ENCODE data around the gene TOM1L2.

Gene TOM1L2

DNA sequence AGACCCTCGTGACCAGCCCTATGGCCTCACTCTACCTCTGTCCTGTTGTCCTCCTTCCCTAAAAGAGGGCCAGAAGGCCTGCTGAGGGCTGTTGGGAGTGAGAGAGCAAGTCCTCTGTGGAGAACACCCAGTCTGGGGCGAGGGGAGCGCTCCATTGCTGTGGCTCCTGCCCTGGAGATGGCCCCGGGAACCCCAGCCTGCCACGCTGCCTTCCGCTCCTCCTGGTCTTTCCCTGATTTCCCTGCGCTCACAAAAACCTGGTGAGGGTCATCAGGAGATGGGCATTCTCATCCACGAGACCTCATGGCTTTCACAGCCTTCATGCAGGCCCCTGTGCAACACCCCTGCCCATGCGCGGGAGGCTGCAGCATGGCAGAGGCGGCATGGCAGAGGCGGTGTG, 21.7 kb upstream of the TOM1L2 start:
- Histone ChIP-seq H3K27ac (ENCODE audit: low read depth, low read length) (no peak overlapping the region), H3K27me3 (ENCODE audit: control insufficient read depth in 1 of 2, insufficient read depth in 2 of 2, low read length in 2 of 2) (no peaks in the 10 kb centered on the region), H3K9ac (ENCODE audit: low read length) (no peak overlapping the region), H3K4me3 (ENCODE audit: low read depth in 1 of 2, low read length in 2 of 2) (no peak overlapping the region), H3K4me1 (ENCODE audit: insufficient read depth, low read length) (no peaks in the 10 kb centered on the region), H3K36me3 (ENCODE audit: insufficient read depth, low read length) (peaks cover 4% of the 10 kb centered on the region), H3K9me3 (ENCODE audit: low read length) (no peaks in the 10 kb centered on the region)

GRCh38 chr17:17993366-17993765, 21.2 kb upstream of the TOM1L2 start:
- H3K9ac ChIP-seq (ENCODE audit: low read length): no peak overlapping the region
- no peaks in the 10 kb centered on the region for H3K27me3 ChIP-seq (ENCODE audit: control insufficient read depth in 1 of 2, insufficient read depth in 2 of 2, low read length in 2 of 2)
- no peaks in the 10 kb centered on the region for H3K4me1 ChIP-seq (ENCODE audit: insufficient read depth, low read length)
- H3K4me3 ChIP-seq (ENCODE audit: low read depth in 1 of 2, low read length in 2 of 2): no peak overlapping the region
- no peaks in the 10 kb centered on the region for H3K9me3 ChIP-seq (ENCODE audit: low read length)
- H3K36me3 ChIP-seq (ENCODE audit: insufficient read depth, low read length): peaks cover 8% of the 10 kb centered on the region
- H3K27ac ChIP-seq (ENCODE audit: low read depth, low read length): no peak overlapping the region

- Histone ChIP-seq H3K9me3 (ENCODE audit: low read length) (no peaks in the 10 kb centered on the region), H3K9ac (ENCODE audit: low read length) (no peak overlapping the region), H3K4me1 (ENCODE audit: insufficient read depth, low read length) (no peaks in the 10 kb centered on the region), H3K36me3 (ENCODE audit: insufficient read depth, low read length) (peaks cover 9% of the 10 kb centered on the region), H3K27me3 (ENCODE audit: control insufficient read depth in 1 of 2, insufficient read depth in 2 of 2, low read length in 2 of 2) (no peaks in the 10 kb centered on the region), H3K4me3 (ENCODE audit: low read depth in 1 of 2, low read length in 2 of 2) (no peak overlapping the region), H3K27ac (ENCODE audit: low read depth, low read length) (no peak overlapping the region)
Observed at GRCh38 chr17:17990282-17990681, 18.1 kb upstream of the TOM1L2 start.

DNA sequence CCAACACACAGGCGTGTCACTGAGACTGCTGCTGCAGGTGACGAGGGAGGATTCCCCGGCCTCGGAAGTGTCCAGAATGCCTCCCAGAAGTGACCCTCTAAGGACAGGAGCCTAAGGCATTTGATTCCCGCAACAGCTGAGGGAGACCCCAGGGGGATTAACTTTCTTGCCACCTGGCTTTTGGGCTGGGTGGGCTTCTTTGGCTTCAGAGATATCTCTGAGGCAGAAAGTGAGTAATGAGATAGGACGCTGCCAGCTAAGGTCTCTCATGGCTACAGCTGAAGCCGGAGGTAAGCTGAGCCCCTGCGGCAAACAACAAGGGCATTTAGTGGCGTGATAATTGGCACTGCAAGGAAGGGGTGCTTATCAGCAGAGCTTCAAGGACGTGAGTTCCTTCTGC, 17.4 kb upstream of the TOM1L2 start:
- Histone ChIP-seq H3K9ac (ENCODE audit: low read length) (no peak overlapping the region), H3K27me3 (ENCODE audit: control insufficient read depth in 1 of 2, insufficient read depth in 2 of 2, low read length in 2 of 2) (no peaks in the 10 kb centered on the region), H3K36me3 (ENCODE audit: insufficient read depth, low read length) (peaks cover 9% of the 10 kb centered on the region), H3K9me3 (ENCODE audit: low read length) (no peaks in the 10 kb centered on the region), H3K4me3 (ENCODE audit: low read depth in 1 of 2, low read length in 2 of 2) (no peak overlapping the region), H3K4me1 (ENCODE audit: insufficient read depth, low read length) (no peaks in the 10 kb centered on the region), H3K27ac (ENCODE audit: low read depth, low read length) (no peak overlapping the region)

DNA sequence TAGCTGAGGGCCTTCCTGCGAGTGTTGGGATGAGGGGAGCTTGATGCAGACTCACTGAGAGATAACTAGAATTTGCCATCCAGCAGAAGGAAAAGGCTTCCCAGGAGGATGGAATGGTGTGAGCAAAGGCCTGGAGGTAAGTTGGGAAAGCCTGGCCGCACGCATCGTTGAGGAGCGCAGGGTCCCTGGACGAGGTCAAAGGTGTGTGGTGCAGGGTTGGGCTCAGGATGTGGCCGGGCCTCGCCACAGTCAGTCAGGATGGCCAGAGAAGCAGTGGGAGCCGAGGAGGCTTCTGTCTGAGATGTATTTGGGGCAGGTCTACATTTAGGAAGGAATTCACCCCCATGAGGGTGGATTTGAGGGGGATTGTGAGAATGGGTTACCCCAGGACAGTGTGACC, 16.9 kb upstream of the TOM1L2 start:
- Histone ChIP-seq H3K9me3 (ENCODE audit: low read length) (no peaks in the 10 kb centered on the region), H3K27ac (ENCODE audit: low read depth, low read length) (no peak overlapping the region), H3K4me3 (ENCODE audit: low read depth in 1 of 2, low read length in 2 of 2) (no peak overlapping the region), H3K9ac (ENCODE audit: low read length) (no peak overlapping the region), H3K4me1 (ENCODE audit: insufficient read depth, low read length) (no peaks in the 10 kb centered on the region), H3K36me3 (ENCODE audit: insufficient read depth, low read length) (peaks cover 9% of the 10 kb centered on the region), H3K27me3 (ENCODE audit: control insufficient read depth in 1 of 2, insufficient read depth in 2 of 2, low read length in 2 of 2) (no peaks in the 10 kb centered on the region)

DNA sequence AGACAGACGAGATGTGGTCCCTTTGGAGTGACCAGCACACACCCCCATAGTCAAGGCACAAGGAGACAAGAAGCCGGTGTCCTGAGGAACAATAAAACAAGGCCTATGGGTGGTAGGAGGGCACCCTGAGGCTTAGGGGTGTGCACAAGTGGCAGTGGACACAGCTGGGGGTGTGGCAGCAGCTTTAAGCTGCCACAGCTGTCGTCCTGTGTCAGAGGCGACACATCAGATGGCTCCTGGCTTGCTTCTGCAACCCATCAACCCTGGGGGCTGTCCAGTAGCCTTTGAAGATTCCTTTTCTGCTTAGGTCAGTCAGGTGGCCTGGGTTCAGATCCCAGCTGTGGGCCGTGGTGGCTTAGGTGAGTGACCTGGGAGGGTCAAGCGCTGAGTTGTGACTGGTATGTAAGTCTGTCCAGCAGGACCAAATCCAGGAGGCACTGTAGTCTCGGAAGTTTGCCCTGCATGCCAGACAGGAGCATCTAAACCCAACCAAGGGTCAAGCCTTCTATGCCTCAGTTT, 16.3 kb upstream of the TOM1L2 start:
- no peak overlapping the region for H3K27ac ChIP-seq (ENCODE audit: low read depth, low read length)
- peaks cover 9% of the 10 kb centered on the region for H3K36me3 ChIP-seq (ENCODE audit: insufficient read depth, low read length)

GRCh38 chr17:17987901-17988300, 15.7 kb upstream of the TOM1L2 start:
- no peaks in the 10 kb centered on the region for H3K9me3 ChIP-seq (ENCODE audit: low read length)
- no peak overlapping the region for H3K27ac ChIP-seq (ENCODE audit: low read depth, low read length)
- H3K4me1 ChIP-seq (ENCODE audit: insufficient read depth, low read length): no peaks in the 10 kb centered on the region
- H3K9ac ChIP-seq (ENCODE audit: low read length): no peak overlapping the region
- no peak overlapping the region for H3K4me3 ChIP-seq (ENCODE audit: low read depth in 1 of 2, low read length in 2 of 2)
- no peaks in the 10 kb centered on the region for H3K27me3 ChIP-seq (ENCODE audit: control insufficient read depth in 1 of 2, insufficient read depth in 2 of 2, low read length in 2 of 2)
- H3K36me3 ChIP-seq (ENCODE audit: insufficient read depth, low read length): peaks cover 8% of the 10 kb centered on the region

More for the DNA sequence above, 16.3 kb upstream of the TOM1L2 start:
- Histone ChIP-seq H3K4me3 (ENCODE audit: low read depth in 1 of 2, low read length in 2 of 2) (no peak overlapping the region), H3K9ac (ENCODE audit: low read length) (no peak overlapping the region), H3K4me1 (ENCODE audit: insufficient read depth, low read length) (no peaks in the 10 kb centered on the region), H3K27me3 (ENCODE audit: control insufficient read depth in 1 of 2, insufficient read depth in 2 of 2, low read length in 2 of 2) (no peaks in the 10 kb centered on the region), H3K9me3 (ENCODE audit: low read length) (no peaks in the 10 kb centered on the region)

DNA sequence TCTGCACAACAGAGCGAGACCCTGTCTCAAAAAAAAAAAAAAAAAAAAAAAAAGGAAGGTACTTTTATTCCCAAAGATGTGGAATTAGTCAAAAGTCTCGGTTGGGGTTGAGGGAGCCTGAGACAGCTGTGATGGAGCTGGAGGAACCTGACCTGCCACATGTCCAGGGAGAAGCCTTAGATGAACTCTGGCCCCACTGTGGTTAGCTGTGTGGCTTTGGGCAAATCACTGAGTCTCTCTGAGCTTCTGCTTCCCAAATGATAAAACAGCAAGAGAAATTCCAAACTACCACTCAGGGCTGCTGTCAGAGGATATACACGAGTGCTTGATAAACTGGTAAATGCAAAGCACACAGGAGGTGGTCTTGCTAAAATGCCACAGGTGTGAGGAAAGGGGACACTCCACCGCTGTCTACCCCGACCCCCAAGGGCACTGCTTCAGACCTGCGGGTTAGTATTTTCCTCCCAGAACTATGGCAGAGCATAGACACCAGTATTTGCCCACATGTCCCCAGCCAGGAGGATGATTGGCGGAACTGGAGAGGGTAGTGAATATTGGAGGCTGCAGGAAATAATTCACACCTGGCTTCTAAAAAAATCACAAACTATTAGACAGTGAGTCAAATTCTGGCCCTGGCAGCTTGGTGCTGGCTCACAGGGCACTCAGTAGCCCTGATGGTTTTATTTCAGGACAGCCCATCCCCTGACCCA, 15.1 kb upstream of the TOM1L2 start:
- no peak overlapping the region for H3K9ac ChIP-seq (ENCODE audit: low read length)

GRCh38 chr17:17985555-17985954, 13.4 kb upstream of the TOM1L2 start:
- Histone ChIP-seq H3K27ac (ENCODE audit: low read depth, low read length) (no peak overlapping the region), H3K9ac (ENCODE audit: low read length) (no peak overlapping the region), H3K9me3 (ENCODE audit: low read length) (no peaks in the 10 kb centered on the region), H3K27me3 (ENCODE audit: control insufficient read depth in 1 of 2, insufficient read depth in 2 of 2, low read length in 2 of 2) (no peaks in the 10 kb centered on the region), H3K4me1 (ENCODE audit: insufficient read depth, low read length) (no peaks in the 10 kb centered on the region), H3K4me3 (ENCODE audit: low read depth in 1 of 2, low read length in 2 of 2) (no peak overlapping the region), H3K36me3 (ENCODE audit: insufficient read depth, low read length) (peaks cover 6% of the 10 kb centered on the region)

More for the DNA sequence above, 15.1 kb upstream of the TOM1L2 start:
- no peak overlapping the region for H3K27ac ChIP-seq (ENCODE audit: low read depth, low read length)
- H3K27me3 ChIP-seq (ENCODE audit: control insufficient read depth in 1 of 2, insufficient read depth in 2 of 2, low read length in 2 of 2): no peaks in the 10 kb centered on the region
- H3K4me1 ChIP-seq (ENCODE audit: insufficient read depth, low read length): no peaks in the 10 kb centered on the region
- H3K4me3 ChIP-seq (ENCODE audit: low read depth in 1 of 2, low read length in 2 of 2): no peak overlapping the region
- H3K9me3 ChIP-seq (ENCODE audit: low read length): no peaks in the 10 kb centered on the region
- H3K36me3 ChIP-seq (ENCODE audit: insufficient read depth, low read length): peaks cover 6% of the 10 kb centered on the region

GRCh38 chr17:17985153-17985552, 13.0 kb upstream of the TOM1L2 start:
- H3K27me3 ChIP-seq (ENCODE audit: control insufficient read depth in 1 of 2, insufficient read depth in 2 of 2, low read length in 2 of 2): no peaks in the 10 kb centered on the region
- H3K36me3 ChIP-seq (ENCODE audit: insufficient read depth, low read length): peaks cover 6% of the 10 kb centered on the region
- H3K4me1 ChIP-seq (ENCODE audit: insufficient read depth, low read length): no peaks in the 10 kb centered on the region
- no peak overlapping the region for H3K4me3 ChIP-seq (ENCODE audit: low read depth in 1 of 2, low read length in 2 of 2)
- no peaks in the 10 kb centered on the region for H3K9me3 ChIP-seq (ENCODE audit: low read length)
- H3K9ac ChIP-seq (ENCODE audit: low read length): no peak overlapping the region
- H3K27ac ChIP-seq (ENCODE audit: low read depth, low read length): no peak overlapping the region

- no peak overlapping the region for H3K9ac ChIP-seq (ENCODE audit: low read length)
- no peak overlapping the region for H3K4me3 ChIP-seq (ENCODE audit: low read depth in 1 of 2, low read length in 2 of 2)
- no peaks in the 10 kb centered on the region for H3K27me3 ChIP-seq (ENCODE audit: control insufficient read depth in 1 of 2, insufficient read depth in 2 of 2, low read length in 2 of 2)
- no peaks in the 10 kb centered on the region for H3K4me1 ChIP-seq (ENCODE audit: insufficient read depth, low read length)
- H3K36me3 ChIP-seq (ENCODE audit: insufficient read depth, low read length): peaks cover 6% of the 10 kb centered on the region
- no peak overlapping the region for H3K27ac ChIP-seq (ENCODE audit: low read depth, low read length)
- no peaks in the 10 kb centered on the region for H3K9me3 ChIP-seq (ENCODE audit: low read length)
Observed at GRCh38 chr17:17983776-17984175, 11.6 kb upstream of the TOM1L2 start.

DNA sequence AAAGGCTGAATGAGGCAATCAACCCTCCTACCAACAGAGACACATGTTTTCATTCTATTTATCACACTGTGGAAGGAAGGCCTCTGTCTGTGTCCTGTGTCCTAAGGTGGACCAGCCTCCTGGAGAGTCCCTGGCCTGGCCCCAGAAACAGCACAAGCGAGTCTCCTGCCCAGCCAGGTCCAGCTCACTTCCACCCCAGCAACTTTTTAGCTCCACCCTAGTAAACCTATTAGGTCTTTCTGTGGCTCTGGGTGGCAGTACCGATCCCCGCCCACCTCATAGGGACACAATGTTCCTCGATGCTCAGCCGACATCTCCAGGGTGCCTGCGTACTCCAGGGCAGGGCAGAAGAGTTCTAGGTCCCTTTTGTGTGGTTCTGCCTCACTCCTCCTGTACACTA, 11.2 kb upstream of the TOM1L2 start:
- Histone ChIP-seq H3K9ac (ENCODE audit: low read length) (no peak overlapping the region), H3K4me3 (ENCODE audit: low read depth in 1 of 2, low read length in 2 of 2) (no peak overlapping the region), H3K27ac (ENCODE audit: low read depth, low read length) (no peak overlapping the region), H3K27me3 (ENCODE audit: control insufficient read depth in 1 of 2, insufficient read depth in 2 of 2, low read length in 2 of 2) (no peaks in the 10 kb centered on the region), H3K36me3 (ENCODE audit: insufficient read depth, low read length) (peaks cover 2% of the 10 kb centered on the region), H3K4me1 (ENCODE audit: insufficient read depth, low read length) (no peaks in the 10 kb centered on the region), H3K9me3 (ENCODE audit: low read length) (no peaks in the 10 kb centered on the region)

Data from muscle layer of colon (tissue), 2 donors.